Measurements from ENCODE around the gene EPHB1. TPM values are rescaled to one million over a fixed set of nuclear protein-coding genes. Genes with fewer than 3 reads are reported as not detected.

The EPHB1 gene
- total RNA-seq, 1 experiment from 2014 or later = 2.8 TPM

DNA sequence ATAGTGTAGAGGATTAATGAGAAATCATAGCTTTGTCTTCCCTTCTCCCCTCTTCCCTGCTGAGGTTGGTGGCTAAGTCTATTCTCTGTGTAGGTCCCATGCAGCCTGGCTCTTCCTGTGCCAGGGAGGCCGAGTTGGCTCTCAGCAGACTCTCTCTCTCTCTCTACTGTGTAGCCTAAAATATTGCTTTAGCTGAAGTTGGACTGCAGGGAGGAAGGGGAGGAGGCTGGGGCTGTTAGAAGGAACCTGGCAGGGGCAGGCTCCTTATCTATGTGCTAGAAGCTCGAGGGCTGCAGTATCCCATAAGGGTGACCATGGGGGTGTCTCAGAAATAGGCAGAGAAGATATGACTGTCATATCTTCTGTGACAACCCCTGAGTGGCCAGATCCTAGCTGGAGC lies 160.8 kb downstream of the EPHB1 start:
- Histone ChIP-seq H3K14ac (ENCODE audit: insufficient read depth, low read length) (no peak overlapping the region), H3K9me3 (ENCODE audit: control insufficient read depth, low read depth, low read length) (peaks cover 10% of the 10 kb centered on the region), H3K23ac (ENCODE audit: insufficient read length, low read depth, low read length) (no peak overlapping the region), H4K5ac (ENCODE audit: insufficient read length, low read depth, low read length) (no peak overlapping the region), H2BK20ac (ENCODE audit: low read depth, low read length, poor library complexity, severe bottlenecking) (no peak overlapping the region), H2BK120ac (ENCODE audit: low read depth, low read length, poor library complexity, severe bottlenecking) (no peak overlapping the region), H2AFZ (ENCODE audit: low read length) (no peak overlapping the region), H3K56ac (ENCODE audit: insufficient read length, low read depth, low read length) (no peak overlapping the region), H3K4me2 (ENCODE audit: insufficient read depth, insufficient read length, low read length) (no peak overlapping the region), H3T11ph (ENCODE audit: low read length) (no peak overlapping the region), H3K27ac (ENCODE audit: insufficient read length, low read depth, low read length) (no peak overlapping the region), H3K9ac (ENCODE audit: extremely low read depth, insufficient read length, low read length) (no peak overlapping the region), H2AK5ac (ENCODE audit: insufficient read length, low read length) (no peak overlapping the region), H3K4ac (ENCODE audit: low read depth, low read length) (no peak overlapping the region), H3K27me3 (ENCODE audit: insufficient read depth, low read length) (no peaks in the 10 kb centered on the region), H3K18ac (ENCODE audit: insufficient read length, low read depth, low read length) (no peak overlapping the region), H2BK15ac (ENCODE audit: low read depth, low read length) (no peak overlapping the region), H4K91ac (ENCODE audit: insufficient read length, low read depth, low read length) (no peak overlapping the region), H3K79me2 (ENCODE audit: insufficient read depth, low read length) (no peaks in the 10 kb centered on the region), H3K4me1 (ENCODE audit: insufficient read depth, low read length) (no peaks in the 10 kb centered on the region), H4K20me1 (ENCODE audit: control insufficient read depth, insufficient read depth, insufficient read length) (no peaks in the 10 kb centered on the region), H2BK5ac (ENCODE audit: insufficient read length, low read length) (no peak overlapping the region), H3K79me1 (ENCODE audit: insufficient read depth, low read depth, low read length, poor library complexity, severe bottlenecking) (no peaks in the 10 kb centered on the region), H3K23me2 (ENCODE audit: insufficient read length, low read depth, low read length, poor library complexity, severe bottlenecking) (no peaks in the 10 kb centered on the region), H2BK12ac (ENCODE audit: insufficient read length, low read depth, low read length) (no peak overlapping the region), H4K8ac (replicated peaks; ENCODE audit: insufficient read length, low read depth, low read length) (no peak overlapping the region)
- no peaks in the 10 kb centered on the region for H3K9me3 Mint-ChIP-seq
- peaks cover 0 to 16% of the 10 kb centered on the region in 2 experiments; a peak in 2 of 4 replicates for H3K4me1 Mint-ChIP-seq
- H3K27ac Mint-ChIP-seq = no peak overlapping the region
- TF ChIP-seq CTCF (conservative IDR thresholded peaks at IDR 0.05) = no peak
- peaks cover 7% of the 10 kb centered on the region for H3K27me3 Mint-ChIP-seq (ENCODE audit: low read depth)
- no peaks in the 10 kb centered on the region for H3K36me3 Mint-ChIP-seq (ENCODE audit: insufficient read depth in 1 of 3, low read depth in 3 of 3)
- H3K4me3 Mint-ChIP-seq = no peak overlapping the region
- DNase-seq = no peak
- WGBS (ENCODE audit: extremely low coverage, insufficient read length, low lambda C conversion rate) = no CpG with 5 or more reads among the region's 2 CpGs

Measured in H9 (cell line).